Activated CD4-positive, CD25-positive, alpha-beta regulatory T cell treated with anti-CD3 and anti-CD28 coated beads, Interleukin-2, amount 50 U/mL, for 72 hours (primary cell): Measurements from ENCODE around the gene WNK2.
"Not testable (repeated sequence)": the region's sequence is repeated elsewhere in the genome, so short reads cannot be mapped to it uniquely, and the experiment has no call there.

Experiments used
- DNase-seq: peaks from one replicate; pipeline ENCODE4 v3.0.0; 2021

WNK2 gene

GRCh38 chr9:93315118-93315517 lies 131.2 kb downstream of the WNK2 start:
- no peak for DNase-seq

GRCh38 chr9:93315960-93316359 lies 132.0 kb downstream of the WNK2 start:
- no peak for DNase-seq

- no peak for DNase-seq
These were observed 133.0 kb downstream of the WNK2 start for GRCh38 chr9:93316726-93317494.

GRCh38 chr9:93317495-93318094 lies 133.7 kb downstream of the WNK2 start:
- DNase-seq: no peak

GRCh38 chr9:93318480-93318879 lies 134.5 kb downstream of the WNK2 start:
- DNase-seq: no peak

- DNase-seq: no peak
These were observed 135.5 kb downstream of the WNK2 start for GRCh38 chr9:93319301-93319991.

GRCh38 chr9:93319992-93320500 lies 136.1 kb downstream of the WNK2 start:
- no peak for DNase-seq

- DNase-seq: no peak
These were observed 136.8 kb downstream of the WNK2 start for GRCh38 chr9:93320591-93321219.

GRCh38 chr9:93321220-93321610 lies 137.3 kb downstream of the WNK2 start:
- DNase-seq: no peak

- not testable (repeated sequence) for DNase-seq
These were observed 139.6 kb downstream of the WNK2 start for GRCh38 chr9:93323446-93323954.

- DNase-seq: no peak
These were observed 140.4 kb downstream of the WNK2 start for GRCh38 chr9:93324191-93324834.

- DNase-seq: no peak
These were observed 141.5 kb downstream of the WNK2 start for GRCh38 chr9:93325307-93326035.

- no peak for DNase-seq
These were observed 142.1 kb downstream of the WNK2 start for GRCh38 chr9:93326056-93326455.

GRCh38 chr9:93326654-93327053 lies 142.7 kb downstream of the WNK2 start:
- DNase-seq: no peak

- no peak for DNase-seq
These were observed 145.8 kb downstream of the WNK2 start for GRCh38 chr9:93329629-93330280.

- DNase-seq: no peak
These were observed 148.4 kb downstream of the WNK2 start for GRCh38 chr9:93332317-93332716.

GRCh38 chr9:93336720-93337119 lies 152.8 kb downstream of the WNK2 start:
- no peak for DNase-seq

GRCh38 chr9:93338196-93338595 lies 154.3 kb downstream of the WNK2 start:
- not testable (repeated sequence) for DNase-seq

GRCh38 chr9:93340091-93340490 lies 156.2 kb downstream of the WNK2 start:
- no peak for DNase-seq

GRCh38 chr9:93341820-93342219 lies 157.9 kb downstream of the WNK2 start:
- not testable (repeated sequence) for DNase-seq

GRCh38 chr9:93342428-93342827 lies 158.5 kb downstream of the WNK2 start:
- not testable (repeated sequence) for DNase-seq
